AG20443 (cell line): Measurements from ENCODE around the gene E2F8.

ENCODE experiments used
- DNase-seq: peaks from one replicate; pipeline ENCODE4 v3.0.0; 2012; ENCODE audit warnings: low spot score, mixed read lengths

Gene E2F8

DNA sequence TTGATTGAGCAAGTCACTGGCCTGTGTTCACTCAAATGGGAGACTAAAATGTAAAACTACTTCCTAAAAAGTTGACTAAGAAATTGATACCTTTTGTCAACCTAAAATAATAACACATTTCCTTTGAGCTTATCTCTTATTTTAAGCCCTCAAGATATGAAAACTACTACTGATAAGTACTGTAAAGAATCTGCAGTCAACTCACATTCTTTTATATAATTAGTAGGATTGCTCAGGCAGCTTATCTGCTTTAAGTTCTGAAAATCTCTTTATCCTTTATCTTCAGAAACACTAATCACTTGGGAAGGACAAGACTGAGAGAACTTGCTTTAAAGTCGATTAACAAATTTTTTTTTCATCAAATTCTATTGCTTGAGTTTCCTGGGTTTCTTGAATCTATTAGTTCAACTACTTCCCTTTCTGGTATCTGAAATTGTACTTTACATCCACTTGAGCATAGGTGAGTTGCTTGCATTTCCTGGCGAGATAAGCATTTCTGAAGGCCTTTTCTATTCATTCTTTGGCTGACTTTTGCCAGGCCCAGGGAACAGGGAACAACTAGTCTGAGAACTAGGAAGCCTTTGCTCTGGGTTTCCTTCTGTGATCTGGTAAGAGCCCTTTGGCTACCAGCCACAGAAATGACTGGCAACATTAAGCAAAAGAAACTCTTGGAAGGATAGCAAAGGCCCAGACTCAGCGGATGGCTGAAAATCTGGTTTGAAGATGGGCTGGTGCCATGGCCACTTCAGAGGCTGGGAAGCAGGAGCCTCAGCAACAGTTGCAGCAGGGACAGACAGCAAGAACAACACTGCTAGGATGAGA, 19.6 kb downstream of the E2F8 start:
- no peak for DNase-seq

DNA sequence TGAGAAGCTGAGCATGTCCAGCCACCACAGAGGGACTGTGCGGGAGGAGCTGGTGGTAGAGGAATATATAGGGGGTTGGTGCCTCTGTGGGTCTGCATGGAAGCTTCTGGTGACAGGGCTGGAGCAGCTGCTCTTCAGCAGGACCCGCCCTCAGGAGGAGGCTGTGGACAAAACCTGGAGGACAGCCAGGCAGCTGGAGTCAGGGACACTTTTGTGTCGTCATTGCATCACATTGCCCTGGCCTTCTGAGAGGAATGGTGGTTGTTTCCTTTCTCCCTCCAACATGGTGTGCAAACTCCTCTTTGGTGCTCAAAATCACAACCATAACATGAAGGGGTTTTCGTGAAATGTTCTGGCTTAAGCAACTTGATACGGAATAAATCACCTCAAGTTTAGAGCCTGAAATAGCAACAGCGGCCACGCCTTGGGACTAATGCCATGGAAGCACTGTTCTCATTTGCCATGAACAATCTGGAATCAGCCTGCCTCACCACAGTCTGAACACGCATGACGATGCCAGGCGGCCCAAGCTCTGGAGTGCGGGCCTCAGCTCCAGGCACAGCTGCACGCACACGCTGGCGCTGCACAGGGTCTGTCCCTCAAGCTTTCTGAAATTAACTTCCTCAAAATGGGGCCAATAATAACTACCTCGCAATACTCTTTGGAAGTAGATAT, 21.8 kb downstream of the E2F8 start:
- peak; percentile 22 for DNase-seq

DNA sequence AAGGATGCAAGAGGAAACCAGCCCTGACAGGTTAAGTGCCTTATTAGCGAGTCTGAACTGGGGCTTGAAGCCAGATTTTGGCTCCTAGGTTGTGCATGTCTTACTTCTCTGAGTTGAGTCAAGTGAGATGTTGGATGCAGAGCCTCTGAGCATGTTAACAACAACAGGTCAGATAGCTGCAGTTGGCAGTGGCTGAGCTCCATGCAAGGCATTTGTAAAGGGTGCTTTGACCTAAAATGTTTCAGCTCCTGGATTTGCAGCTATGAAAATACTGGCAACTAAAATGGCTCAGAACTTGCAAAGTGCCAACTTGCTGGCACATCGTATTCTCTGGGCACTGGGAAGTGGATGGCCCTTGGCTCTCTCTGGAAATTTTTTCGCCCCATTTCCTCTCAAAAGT, 22.5 kb downstream of the E2F8 start:
- no peak for DNase-seq

DNA sequence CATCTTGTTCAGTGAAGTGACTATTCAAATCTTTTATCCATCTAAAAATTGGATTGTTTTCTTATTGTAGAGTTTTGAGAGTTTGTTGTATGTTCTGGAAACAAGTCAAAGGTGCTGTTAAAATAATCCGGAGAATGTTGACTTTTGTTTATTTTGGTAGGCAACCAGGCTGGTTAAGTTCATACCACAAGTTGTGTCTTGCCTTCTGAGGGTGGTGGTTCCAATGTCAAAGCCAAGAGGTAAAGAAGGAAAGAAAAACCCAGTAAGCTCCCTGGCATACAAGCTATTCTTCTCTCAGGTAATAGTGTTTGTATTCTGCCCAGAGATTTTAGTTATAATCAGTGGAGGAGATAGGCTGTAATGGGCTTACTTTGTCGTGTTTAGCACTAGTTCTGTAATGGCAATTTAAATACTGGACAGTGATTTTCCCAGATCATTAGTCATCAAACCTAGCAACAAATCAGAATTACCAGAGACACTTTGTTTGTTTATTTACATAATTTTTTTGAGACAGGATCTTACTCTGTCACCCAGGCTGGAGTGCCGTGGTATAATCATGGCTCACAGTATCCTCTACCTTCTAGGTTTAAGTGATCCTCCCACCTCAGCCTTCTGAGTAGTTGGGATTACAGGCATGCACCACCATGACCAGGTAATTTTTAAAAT, 23.9 kb downstream of the E2F8 start:
- DNase-seq: no peak

DNA sequence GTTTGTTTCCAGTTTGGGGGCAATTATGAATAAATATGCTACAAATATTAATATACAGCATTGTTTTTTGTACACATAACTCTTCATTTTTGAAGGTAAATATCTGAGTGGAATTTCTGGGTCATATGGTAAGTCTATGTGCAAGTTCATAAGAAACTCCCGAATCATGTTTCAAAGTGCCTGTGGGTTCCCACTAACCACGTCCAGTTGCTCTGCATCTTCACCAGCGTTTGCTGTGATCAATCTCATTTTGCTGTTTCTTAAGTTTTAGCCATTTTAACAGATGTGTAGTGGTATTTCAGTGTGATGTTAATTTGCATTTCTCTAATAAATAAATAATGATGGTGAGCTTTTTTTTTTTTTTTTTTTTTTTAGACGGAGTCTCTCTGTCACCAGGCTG, 24.7 kb downstream of the E2F8 start:
- DNase-seq: no peak

DNA sequence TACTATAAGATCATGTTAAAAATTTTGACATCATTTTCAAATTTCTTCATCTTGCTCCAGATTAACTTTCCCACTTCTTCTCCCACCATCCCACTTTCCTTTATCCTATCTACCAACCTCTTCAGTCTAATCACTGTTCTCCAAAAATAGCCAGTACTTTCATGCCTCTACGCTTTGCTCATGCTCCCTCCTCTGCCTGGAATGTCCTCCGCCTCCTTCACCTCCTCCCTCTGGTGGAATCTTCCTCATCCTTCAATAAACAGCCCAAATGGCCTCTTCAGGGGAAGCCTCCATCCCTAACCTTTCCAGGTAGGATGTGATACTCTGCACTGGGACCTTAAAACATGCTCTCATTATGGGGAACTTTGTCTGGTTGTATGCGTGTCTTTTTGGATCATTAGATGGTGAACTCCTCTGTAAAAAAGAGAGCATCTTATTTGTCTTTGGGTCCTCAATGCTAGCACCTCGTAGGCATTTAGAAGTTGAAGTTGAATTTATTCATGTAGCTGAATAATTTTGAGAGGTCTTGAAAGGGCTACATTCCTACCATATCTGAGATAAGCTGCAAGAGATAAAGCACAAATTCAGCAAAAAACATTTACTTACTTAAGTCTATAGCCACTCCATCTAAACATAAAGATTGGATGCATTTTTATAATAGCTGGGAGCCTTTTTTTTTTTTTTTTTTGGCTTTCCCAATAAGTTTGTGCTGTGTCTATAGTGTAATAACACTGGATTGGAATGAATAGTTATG, 31.0 kb downstream of the E2F8 start:
- DNase-seq: peak; percentile 29

DNA sequence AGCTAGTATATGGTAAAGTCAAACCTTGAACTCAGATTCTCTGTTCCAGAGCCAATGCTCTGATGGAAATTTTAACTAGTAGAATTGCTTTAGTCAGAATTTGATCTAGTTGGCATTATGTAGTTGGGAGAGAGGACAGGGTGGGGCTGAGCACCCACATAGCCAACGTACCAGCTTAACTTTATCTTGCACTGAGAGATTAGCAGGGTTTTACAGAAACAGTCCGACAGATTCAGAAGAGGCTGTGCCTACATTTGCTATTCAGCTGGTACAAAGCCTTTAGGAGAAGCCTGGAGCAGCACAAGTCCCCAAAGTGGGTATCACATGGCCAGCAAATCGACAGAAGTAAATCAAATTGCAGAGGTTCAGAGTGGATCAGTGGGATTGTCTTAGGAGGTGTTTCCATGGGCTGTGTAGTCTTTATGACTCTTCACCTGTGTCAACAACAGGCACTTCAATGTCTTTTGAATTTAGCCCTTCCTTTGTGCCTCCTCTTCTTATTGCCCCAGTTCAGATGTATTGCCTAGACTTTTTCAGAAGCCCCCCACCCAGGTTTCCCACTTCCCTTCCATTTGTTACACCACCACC, 31.7 kb downstream of the E2F8 start:
- no peak for DNase-seq

DNA sequence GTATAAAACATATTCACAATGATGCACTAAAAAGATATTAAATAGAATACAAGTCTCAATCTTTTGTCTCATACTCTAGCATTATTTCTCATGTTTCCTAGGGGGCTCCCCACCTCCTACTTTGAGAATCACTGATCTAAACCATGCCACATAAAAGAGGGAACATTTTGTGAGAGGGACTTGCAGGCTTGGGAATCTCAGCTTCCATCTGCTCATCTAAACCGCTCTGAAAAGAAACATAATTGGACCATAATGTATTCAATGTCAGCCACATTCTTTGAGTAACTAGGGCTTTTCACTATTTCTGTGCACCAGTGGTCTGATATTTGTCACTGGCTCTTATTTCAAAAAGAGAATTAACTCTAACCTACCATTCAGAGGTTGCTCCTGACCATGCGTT, 32.6 kb downstream of the E2F8 start:
- no peak for DNase-seq

DNA sequence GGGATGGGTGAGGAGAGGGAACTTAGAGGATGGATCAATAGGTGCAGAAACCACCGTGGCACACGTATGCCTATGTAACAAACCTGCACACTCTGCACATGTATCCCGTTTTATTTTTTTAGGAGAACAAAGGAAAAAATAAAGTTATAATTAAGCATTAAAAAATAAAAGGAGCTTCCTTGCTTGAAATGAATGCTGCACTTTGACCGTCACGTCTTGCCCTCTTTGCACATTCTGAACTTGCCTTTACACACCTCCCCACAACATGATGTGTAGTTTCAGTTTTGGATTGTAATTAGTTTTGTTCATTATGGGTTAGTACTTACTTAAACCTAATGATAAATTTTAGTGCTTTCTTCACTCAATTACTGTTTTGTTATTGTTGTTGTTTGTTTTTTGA, 35.9 kb downstream of the E2F8 start:
- DNase-seq: no peak

DNA sequence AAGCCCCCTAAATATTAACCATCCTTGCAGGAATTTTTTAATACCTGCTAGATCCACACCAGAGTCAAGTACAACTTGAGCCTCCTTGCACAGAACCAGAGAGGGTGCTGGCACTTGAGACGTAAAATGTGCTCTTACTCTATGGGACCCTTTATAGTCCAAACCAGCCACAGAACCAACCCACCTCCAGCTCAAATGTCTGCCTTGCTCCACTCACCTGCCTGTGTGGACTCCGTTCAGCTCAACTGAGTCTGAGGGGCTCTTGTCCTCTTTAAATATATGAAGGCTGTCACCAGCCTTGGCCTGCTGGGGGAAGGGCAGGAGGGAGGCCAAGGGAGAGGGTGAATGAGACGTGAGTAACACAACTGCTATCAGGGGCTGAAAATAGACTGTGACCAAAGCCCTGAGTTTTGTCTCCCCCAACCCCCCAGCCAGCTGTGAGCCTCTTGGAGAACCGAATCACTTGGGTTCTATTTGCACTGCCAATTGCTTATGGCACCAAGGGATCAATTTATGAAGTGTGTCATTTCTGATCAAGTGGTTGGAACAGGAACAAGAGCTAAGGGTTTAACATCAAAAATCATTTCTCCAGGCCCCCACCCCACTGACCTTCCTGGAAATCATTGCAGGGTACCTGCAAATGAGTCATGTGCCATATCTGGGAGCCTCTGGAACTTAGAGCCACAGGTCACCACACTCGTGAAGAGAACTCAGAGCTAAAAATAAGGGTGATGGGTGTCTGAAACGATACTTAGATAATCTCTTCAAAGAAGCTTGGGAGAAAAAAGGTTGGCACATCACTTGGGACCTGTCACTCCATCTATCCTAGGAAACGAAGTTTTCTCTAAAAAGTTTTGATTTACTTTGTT, 38.8 kb downstream of the E2F8 start, which contains the start of gene CSRP3:
TSS of gene CSRP3 (minus strand) at position 247 of the 869 bp plus-strand sequence. CDS start 9,535 bp downstream, outside the sequence.
- DNase-seq: peak; percentile 24

DNA sequence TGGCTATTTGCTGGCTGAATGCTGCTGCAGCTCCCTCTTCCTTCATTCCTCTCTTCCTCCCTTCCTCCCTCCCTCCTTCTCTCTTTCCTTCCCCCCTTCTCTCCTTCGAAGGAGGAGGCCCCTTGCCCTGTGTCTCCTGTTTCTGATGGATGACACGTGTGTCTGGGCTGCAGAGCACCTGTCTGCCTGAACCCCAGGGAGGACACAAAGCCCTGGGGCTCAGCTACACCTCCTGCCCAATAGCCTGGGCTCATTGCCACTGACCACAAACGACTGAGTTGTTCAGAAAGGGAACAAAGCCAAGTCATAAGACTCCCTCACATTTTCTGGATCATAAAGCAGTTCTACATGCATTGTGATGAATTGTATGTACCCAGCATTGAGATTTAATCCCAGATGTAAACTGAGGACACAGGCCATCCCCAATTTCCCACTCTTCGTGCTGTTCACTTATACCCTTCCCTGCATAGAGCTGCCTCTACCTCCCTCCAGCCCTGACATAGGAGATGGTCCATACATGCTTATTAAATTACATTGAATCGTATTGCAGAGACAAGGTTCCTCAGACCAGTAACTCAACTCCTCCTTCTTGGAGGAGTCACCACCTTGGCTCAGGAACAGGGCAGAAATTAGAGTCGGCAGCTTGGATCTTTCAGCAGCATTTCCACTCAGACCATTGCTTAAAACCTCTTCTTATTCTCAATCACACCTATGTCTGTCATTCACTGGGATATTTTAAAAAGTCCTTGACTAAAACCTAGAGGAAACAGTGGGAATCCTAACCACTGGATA, 40.1 kb downstream of the E2F8 start:
- DNase-seq: peak; percentile 68

DNA sequence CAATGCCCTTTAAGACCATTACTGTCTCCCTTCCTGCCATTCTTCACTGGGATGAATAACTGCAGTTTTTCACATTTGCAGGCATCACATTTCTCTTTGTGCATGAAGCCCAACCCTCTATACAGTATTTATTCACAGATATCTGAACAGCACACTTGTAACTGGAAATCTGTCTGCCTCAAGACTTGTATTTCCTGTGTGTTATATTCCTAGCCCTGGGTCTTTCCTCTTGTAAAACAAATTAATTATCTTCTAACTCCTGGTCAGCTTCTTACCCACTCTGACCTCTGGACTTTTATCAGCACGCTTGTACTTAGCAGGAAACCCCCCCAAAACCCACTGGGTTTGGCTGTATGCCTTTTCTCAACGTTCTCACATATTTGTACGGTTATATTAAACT, 41.0 kb downstream of the E2F8 start:
- no peak for DNase-seq

DNA sequence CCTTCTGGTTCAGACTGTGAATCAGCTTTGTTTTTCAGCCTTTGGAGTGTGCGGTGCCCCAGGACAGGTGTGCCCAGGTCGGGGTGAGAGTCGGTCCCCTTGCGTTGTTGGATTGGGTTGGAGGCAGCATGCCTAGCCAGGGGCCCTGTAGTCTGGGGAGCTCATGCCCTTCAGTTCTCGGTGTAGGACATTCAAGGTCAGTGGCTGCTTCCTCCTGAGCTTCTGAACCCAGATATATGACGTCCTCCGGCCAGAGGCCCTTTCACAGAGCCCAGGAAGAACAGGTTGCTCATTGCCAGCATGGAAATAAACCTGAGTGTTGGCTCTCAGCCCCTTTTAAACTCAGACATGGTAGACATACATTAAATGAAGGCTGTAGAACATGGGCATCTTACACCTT, 41.7 kb downstream of the E2F8 start:
- DNase-seq: no peak

DNA sequence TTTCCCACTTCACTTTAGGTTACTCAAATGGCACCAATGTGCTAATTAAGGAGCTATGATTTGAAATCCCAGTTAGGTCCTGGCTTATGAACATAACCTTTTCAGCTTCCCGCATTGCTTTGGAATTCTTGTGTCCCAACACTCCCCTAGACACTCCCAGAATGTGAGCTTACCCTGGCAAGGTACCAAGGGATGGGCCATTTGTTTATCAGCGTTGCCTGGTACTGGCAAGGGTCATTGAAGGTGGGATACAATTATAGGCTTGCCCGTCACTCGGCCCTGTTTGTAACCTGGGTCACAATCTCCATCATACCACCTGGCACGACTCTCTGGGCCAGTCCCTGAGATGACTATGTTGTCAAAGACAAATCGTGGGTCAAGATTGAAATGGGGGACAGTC, 44.3 kb downstream of the E2F8 start:
- no peak for DNase-seq

DNA sequence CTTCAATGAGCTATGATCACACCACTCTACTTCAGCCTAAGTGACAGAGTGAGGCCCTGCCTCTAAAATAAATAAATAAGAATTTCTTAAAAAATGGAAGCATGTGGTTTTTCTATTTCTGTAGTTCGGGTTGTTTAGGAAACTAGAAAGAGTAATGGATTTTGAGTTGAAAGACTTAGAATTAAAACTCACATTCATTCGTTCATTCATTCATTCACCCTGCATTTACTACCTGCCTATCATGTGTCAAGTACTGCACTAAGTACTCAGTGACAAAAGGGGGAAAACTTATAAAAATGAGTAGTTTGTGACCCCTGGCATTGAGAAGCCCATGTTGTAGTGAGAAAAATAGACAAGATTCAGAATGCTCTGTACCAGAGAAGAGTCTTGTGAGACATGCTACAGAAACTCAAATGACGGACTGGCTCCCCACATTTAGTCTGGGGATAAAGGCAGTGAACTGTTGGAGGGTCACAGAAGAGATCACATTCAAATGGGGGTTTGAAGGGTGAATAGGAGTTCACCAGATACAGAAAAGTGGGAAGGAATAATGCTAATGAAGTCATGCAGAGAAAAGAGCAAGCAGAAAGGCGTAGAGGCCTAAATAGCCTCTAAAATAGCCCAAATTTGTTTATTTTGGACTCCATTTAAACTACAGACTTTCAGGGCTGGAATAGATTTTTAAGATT, 46.0 kb downstream of the E2F8 start:
- DNase-seq: no peak

DNA sequence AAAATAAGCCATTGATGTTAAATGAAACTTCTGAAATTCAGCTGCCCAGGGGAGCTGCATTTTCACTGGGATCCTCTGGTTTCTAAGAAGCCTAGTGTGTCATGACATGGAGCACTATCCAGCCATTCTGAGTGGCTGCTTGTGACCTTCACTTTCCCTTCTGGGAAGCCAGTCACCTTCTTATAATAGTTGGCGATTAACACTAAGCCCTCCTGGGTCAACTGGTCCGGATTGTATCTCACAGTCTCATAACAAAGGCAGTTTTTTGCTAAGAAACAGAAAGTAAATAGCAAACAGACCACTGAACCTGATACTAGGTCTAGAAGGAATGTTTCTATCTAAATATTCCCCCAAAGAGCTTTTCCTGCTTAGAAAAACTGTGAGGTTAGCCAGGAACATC, 46.8 kb downstream of the E2F8 start:
- DNase-seq: no peak

DNA sequence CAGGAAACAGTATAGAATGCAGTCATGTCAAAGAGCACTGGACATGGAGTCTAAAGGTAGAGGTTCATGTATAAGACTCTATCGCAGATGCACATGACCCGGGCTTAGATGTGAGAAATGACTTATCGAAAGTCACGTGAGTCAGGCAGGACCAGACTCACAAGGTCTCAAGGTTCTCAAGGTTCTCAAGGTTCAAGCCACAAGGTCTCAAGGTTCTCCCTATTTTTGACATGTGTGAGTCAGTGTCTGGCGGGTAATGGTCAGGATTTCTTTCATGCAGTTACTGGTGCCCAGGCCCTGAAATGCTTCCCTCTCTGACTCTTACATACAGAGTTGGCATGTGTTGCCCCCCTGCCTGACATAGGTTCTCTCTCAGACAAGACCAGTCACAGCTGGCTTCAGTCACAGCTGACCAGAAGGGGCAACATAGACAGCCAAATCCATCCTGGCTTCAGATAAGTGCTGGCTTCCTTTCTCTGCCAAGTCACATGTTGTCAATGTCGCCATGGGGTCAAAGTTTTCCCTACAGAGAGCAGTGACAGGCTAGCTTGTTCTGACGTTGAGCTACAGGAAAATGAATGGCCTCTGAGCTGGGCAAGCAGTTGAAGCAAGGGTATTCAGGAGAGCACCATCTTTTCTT, 49.1 kb downstream of the E2F8 start:
- DNase-seq: no peak

DNA sequence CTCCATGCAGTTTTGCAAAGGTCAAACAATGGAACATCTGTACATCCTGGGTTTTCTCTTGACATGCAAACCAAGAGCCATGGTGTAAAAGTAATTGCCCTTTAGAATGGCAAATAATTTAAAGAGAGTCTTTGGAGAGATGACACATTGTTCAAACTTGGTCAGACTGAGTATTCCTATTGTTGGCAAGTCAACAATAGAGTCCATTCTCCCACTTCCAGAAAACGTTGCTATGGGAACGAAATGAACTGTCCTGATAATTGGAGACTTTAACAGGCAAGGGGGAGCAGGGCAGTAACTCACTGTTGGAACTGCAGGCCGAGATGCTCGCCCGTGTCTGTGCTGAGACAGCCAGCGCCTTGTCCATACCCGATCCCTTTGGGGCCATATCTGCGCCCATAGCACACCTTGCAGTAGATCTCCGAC, 52.9 kb downstream of the E2F8 start:
- DNase-seq: no peak
